ENCODE measurements around the gene NCOA1. TPM values are rescaled to one million over a fixed set of nuclear protein-coding genes. Genes with fewer than 3 reads are reported as not detected.
"Not testable (repeated sequence)": the region's sequence is repeated elsewhere in the genome, so short reads cannot be mapped to it uniquely, and the experiment has no call there.

Gene NCOA1
- total RNA-seq, 1 donor from 2014 or later = 11.0 TPM

- TF ChIP-seq CTCF (conservative IDR thresholded peaks at IDR 0.05; ENCODE audit: low read depth, low read length) = no peak
- DNase-seq (ENCODE audit: low read depth) = no peak
- H3K4me3 ChIP-seq (ENCODE audit: low read depth, low read length) = no peak overlapping the region
Measured at GRCh38 chr2:24466871-24467870, 23.9 kb upstream of the NCOA1 start.

GRCh38 chr2:24468453-24468852 lies 22.6 kb upstream of the NCOA1 start:
- DNase-seq (ENCODE audit: low read depth); H3K4me3 ChIP-seq (ENCODE audit: low read depth, low read length): not testable (repeated sequence)

- H3K4me3 ChIP-seq (ENCODE audit: low read depth, low read length) = no peak overlapping the region
- no peak for TF ChIP-seq CTCF (conservative IDR thresholded peaks at IDR 0.05; ENCODE audit: low read depth, low read length)
Measured at GRCh38 chr2:24469148-24469650, 21.9 kb upstream of the NCOA1 start.

GRCh38 chr2:24471662-24472061 lies 19.4 kb upstream of the NCOA1 start:
- TF ChIP-seq CTCF (conservative IDR thresholded peaks at IDR 0.05; ENCODE audit: low read depth, low read length) = no peak
- no peak overlapping the region for H3K4me3 ChIP-seq (ENCODE audit: low read depth, low read length)
- no peak for DNase-seq (ENCODE audit: low read depth)

More at GRCh38 chr2:24469148-24469650, 21.9 kb upstream of the NCOA1 start:
- no peak for DNase-seq (ENCODE audit: low read depth)

- TF ChIP-seq CTCF (conservative IDR thresholded peaks at IDR 0.05; ENCODE audit: low read depth, low read length) = no peak
- H3K4me3 ChIP-seq (ENCODE audit: low read depth, low read length) = no peak overlapping the region
- no peak for DNase-seq (ENCODE audit: low read depth)
Measured at GRCh38 chr2:24472416-24472815, 18.6 kb upstream of the NCOA1 start.

GRCh38 chr2:24473626-24474025 lies 17.4 kb upstream of the NCOA1 start:
- DNase-seq (ENCODE audit: low read depth) = no peak
- no peak overlapping the region for H3K4me3 ChIP-seq (ENCODE audit: low read depth, low read length)
- TF ChIP-seq CTCF (conservative IDR thresholded peaks at IDR 0.05; ENCODE audit: low read depth, low read length) = no peak

GRCh38 chr2:24474053-24474452 lies 17.0 kb upstream of the NCOA1 start:
- no peak for TF ChIP-seq CTCF (conservative IDR thresholded peaks at IDR 0.05; ENCODE audit: low read depth, low read length)
- DNase-seq (ENCODE audit: low read depth) = no peak
- no peak overlapping the region for H3K4me3 ChIP-seq (ENCODE audit: low read depth, low read length)

Measured in epithelial cell of proximal tubule (primary cell).